Stimulated activated CD4-positive, alpha-beta T cell treated with anti-CD3 and anti-CD28 coated beads, TNF-alpha, amount 100 ng/mL, for 24 hours (primary cell): ENCODE data around the gene CD99L2.
A peak's percentile ranks its signal among the peaks of the same experiment; 100 is the strongest.

Experiments used
- DNase-seq, 3 experiments: peaks; one replicate each; pipeline ENCODE4 v3.0.0-alpha.2; 2020; ENCODE audit warnings: low read depth in 3 of 3

The CD99L2 gene

GRCh38 chrX:150781677-150782076, 116.8 kb downstream of the CD99L2 start:
- DNase-seq, result no peak

DNA sequence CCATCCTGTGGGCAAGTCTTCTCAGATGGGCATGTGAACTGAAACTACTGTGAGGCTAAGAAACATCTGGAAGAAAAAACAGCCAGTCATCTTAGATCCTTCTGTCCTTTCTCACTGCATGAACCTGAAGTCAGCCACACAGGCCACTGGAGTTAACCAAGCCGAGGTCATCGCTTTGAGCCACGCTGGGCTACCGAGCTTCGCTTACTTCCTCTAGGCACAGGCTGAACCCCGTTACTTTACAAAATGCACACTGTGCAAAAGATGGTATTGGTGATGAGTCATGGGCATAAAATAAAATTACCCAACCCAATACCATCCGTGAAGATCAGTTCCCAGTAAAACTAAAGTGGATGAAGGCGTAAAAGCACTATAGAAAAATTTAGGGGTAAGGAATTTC, 119.1 kb downstream of the CD99L2 start:
- no peak for DNase-seq

GRCh38 chrX:150777328-150777992, 121.0 kb downstream of the CD99L2 start:
- DNase-seq, result no peak

- no peak for DNase-seq
Observed at GRCh38 chrX:150775569-150776350, 122.7 kb downstream of the CD99L2 start.

GRCh38 chrX:150774798-150775568, 123.5 kb downstream of the CD99L2 start:
- no peak for DNase-seq

- DNase-seq, result no peak
Observed at GRCh38 chrX:150773634-150774033, 124.8 kb downstream of the CD99L2 start.

DNA sequence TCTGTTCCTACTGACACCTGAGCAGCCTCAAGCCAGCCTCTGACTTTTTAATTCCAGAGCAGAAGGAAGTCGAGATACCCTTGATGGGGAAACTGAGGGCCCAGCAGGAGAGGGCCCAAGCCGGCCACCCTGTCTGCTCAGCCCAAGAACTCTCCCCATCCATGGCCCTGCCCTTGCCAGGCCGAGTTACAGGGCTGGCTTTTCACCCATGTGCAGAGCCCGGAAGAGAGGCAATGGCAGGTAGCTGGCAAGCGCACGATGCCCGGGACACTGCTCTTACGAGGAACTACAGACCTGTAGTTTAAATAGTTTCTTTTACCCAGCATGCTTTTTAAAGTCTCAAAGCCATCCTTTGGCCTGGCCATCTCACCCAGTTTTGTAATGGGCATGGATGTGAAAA, 125.4 kb downstream of the CD99L2 start:
- DNase-seq, result no peak

- peak; percentile 61 to 68 (median 63) for DNase-seq
Observed at GRCh38 chrX:150772150-150772970, 126.1 kb downstream of the CD99L2 start.

- no peak for DNase-seq
Observed at GRCh38 chrX:150771116-150771515, 127.4 kb downstream of the CD99L2 start.

- DNase-seq, result no peak
Observed at GRCh38 chrX:150770623-150771022, 127.8 kb downstream of the CD99L2 start.

DNA sequence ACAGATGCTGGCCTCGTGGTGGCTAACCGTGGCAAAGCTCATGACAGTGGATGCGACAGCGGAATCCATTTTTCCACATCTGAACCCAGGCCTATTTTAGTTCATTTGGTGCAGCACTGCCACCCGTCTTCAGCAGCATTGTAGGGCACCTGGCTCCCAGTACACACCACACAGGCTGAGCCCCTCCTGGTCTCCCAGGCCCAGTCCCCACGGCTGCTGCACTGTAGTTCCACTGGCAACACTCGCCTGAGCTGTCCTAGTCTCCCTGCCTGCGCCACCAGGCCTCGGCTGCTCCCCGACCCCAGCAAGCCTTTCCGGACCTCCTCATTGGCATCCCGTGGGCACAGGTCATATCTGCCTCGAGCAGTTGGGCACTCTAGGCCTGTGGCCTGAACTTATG, 129.1 kb downstream of the CD99L2 start:
- DNase-seq, result no peak

DNA sequence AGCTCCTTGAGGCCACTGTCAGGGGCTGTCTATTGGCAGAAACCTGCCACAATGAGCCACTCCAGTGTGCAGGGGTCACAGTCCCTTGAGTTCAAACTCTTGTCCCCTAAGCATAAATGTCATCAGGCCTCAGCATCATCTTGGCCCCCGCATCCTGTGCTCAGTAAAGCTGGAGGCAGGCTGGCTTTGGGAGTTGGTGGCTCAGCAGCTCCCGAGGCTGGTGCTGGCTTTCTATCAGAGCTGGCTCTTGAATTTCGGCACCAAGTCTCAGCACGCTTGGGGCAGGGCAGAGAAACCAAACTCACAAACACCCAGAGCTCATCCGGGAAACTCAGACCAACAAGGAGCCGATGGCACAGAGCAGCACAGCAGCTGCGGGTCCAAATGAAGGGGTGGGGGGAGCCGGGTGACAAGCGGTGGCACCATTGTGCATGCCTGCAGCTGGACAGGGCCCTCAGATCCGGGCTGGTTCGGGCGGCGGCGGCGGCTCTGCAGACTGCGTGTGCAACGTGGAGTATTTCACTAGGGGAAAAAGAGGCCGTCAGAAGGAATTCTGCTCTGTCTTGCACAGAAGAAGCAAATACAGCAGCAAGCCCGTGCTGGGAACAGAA, 129.8 kb downstream of the CD99L2 start:
- DNase-seq, result no peak

GRCh38 chrX:150768132-150768485, 130.4 kb downstream of the CD99L2 start:
- no peak for DNase-seq

DNA sequence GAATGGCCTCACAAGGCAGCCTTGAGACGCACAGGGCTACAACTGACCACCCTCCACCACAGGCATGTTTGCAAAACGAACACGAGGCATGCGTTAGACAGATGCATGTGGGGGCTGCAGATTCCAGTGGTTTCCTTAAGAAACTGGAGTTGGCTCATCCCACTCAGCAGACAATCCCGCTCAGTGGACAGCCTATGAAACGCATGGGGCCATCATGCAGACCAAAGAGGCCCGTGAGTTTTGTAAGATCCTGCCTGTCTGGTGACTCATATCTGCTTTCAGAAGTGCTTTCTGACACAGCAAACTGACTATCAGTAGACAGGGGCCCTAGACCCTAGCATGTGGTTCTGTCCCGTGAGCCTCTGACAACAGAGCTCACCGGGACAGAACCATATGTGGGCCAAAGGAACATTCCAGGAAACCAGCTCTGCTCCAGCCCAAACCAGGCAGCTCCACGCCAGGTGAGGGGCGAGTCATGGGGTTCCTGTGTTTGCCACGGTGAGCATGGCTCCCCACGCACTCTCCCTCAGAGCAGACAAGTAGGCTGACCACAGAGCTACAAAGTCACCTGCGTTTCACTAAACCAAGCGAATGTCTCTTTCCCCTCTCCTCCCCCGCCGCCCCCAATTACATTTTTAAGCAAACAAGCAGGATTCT, 130.9 kb downstream of the CD99L2 start:
- DNase-seq, result peak in 1 of 3 experiments; percentile 13

DNA sequence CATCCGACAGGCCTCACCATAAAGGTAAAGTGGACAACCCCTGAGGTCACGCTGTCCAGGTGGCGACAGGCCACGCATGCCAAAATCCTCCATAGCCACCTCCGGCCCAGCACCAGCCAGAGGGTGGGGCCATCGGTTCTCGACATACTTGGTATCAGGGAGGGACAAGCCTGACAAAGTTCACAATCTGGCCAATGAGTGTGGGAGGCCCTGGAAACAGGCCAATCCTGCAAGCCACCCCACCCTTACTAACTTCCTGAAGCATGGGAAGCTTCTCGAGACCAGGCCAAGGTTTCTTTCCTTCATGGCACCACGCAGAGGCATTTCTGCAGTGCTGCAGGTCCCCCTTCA, 131.4 kb downstream of the CD99L2 start:
- no peak for DNase-seq

DNA sequence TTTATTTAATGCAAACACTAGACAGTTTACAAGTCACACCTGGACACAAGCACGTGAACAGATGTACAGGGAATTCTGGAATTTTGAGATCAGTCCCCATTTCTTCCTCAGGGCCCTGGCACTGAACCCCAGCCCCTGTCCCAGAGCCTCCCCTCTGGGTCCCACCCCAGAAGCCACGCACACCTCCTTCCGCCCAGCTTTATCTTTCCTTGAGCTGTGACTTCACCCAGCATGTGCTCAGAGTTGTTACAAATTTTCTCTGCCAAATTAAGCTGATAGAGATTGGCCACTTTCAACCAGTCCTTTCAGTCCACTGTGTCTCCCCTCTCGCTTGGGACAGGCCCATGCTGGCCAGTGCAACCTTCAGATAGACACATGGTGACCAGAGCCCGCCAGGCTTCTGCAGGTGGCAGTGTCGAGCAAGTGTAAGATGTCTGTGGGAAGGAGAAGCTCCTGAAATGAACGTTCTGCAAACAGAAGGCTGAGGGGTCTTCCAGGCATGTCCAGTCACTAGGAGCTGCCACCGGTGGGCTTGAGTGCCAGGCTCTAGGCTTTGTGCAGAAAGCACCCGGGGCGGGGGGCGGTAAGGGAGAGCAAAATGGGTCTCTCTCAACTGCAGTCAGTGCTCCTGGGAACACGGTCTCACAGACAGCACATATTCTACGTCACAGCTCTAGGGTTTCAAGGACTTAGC, 132.0 kb downstream of the CD99L2 start:
- no peak for DNase-seq

GRCh38 chrX:150765782-150766350, 132.6 kb downstream of the CD99L2 start:
- DNase-seq, result no peak

DNA sequence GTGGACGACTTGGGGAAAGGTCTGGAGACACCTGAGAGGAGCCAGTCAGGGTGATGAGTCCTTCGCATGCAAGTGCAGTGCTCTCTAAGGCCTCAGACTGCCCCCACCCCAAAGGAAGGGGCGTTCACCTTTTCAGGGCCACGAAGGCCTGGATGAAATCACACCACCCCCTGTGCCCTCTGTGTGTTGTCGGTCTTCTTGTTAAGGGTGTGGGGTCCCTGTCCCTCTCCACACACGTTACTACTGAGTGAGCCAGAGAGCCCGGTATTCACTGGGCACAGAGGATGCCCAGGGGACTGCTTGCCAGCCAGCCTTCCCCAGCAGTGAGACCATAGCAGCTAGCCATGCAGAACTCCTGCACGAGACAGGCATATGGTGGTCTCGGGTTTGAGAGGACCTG, 133.2 kb downstream of the CD99L2 start:
- no peak for DNase-seq

- no peak for DNase-seq
Observed at GRCh38 chrX:150763810-150764209, 134.7 kb downstream of the CD99L2 start.

GRCh38 chrX:150763303-150763797, 135.1 kb downstream of the CD99L2 start:
- DNase-seq, result no peak
